Liver (tissue), 9 donors: ENCODE data around the gene ATP2B3. TPM values are rescaled to one million over a fixed set of nuclear protein-coding genes. Genes with fewer than 3 reads are reported as not detected.

ENCODE experiments used
- DNase-seq: peaks from one replicate; pipeline ENCODE4 v3.0.0-alpha.2; 2017; ENCODE audit warnings: low spot score
- H3K27ac ChIP-seq, 2 donors: one replicate each; pipeline ENCODE4 v1.7.0; 2013; ENCODE audit warnings: inconsistent platforms in 2 of 2, low read length in 2 of 2, control low read depth in 1 of 2, low read depth in 1 of 2, mild to moderate bottlenecking in 1 of 2
- H3K27me3 ChIP-seq, 4 donors: one replicate each; pipeline versions ENCODE4 v1.6.1 to v1.7.0; 2013; ENCODE audit warnings: low read length in 3 of 4, inconsistent platforms in 1 of 4, mild to moderate bottlenecking in 1 of 4, moderate library complexity in 1 of 4; ENCODE audit not compliant: control insufficient read depth in 4 of 4, insufficient read depth in 4 of 4
- H3K36me3 ChIP-seq, 4 donors: one replicate each; pipeline versions ENCODE4 v1.6.1 to v1.7.0; 2013; ENCODE audit warnings: low read length in 3 of 4, mild to moderate bottlenecking in 3 of 4, low read depth in 1 of 4, moderate library complexity in 1 of 4; ENCODE audit not compliant: control insufficient read depth in 4 of 4, insufficient read depth in 3 of 4
- H3K4me1 ChIP-seq, 4 donors: one replicate each; pipeline versions ENCODE4 v1.6.1 to v1.7.0; 2013; ENCODE audit warnings: low read length in 3 of 4, mild to moderate bottlenecking in 3 of 4, moderate library complexity in 1 of 4; ENCODE audit not compliant: control insufficient read depth in 4 of 4, insufficient read depth in 4 of 4
- H3K4me3 ChIP-seq, 3 donors: one replicate each; pipeline versions ENCODE4 v1.6.1 to v1.7.0; 2013; ENCODE audit warnings: low read length in 3 of 3, control low read depth in 1 of 3, low read depth in 1 of 3, mild to moderate bottlenecking in 1 of 3
- H3K9ac ChIP-seq, 2 donors: one replicate each; pipeline ENCODE4 v1.7.0; 2013; ENCODE audit warnings: low read length in 2 of 2, mild to moderate bottlenecking in 2 of 2, moderate library complexity in 2 of 2, control low read depth in 1 of 2, low read depth in 1 of 2
- H3K9me3 ChIP-seq, 4 donors: one replicate each; pipeline versions ENCODE4 v1.6.1 to v1.7.0; 2013; ENCODE audit warnings: low read length in 3 of 4; ENCODE audit not compliant: control insufficient read depth in 4 of 4
- EGR1 ChIP-seq, 2 donors: IDR thresholded peaks; 2 replicates each; pipeline ENCODE4 v1.6.1; 2016 to 2018; ENCODE audit warnings: antibody characterized with exemption in 2 of 2, low read depth in 2 of 2
- FOXA1 ChIP-seq: IDR thresholded peaks from 2 replicates; pipeline ENCODE4 v1.6.1; 2016; ENCODE audit warnings: antibody characterized with exemption
- FOXA2 ChIP-seq: IDR thresholded peaks from 2 replicates; pipeline ENCODE4 v1.6.1; 2016; ENCODE audit warnings: antibody characterized with exemption
- HNF4G ChIP-seq: IDR thresholded peaks from 2 replicates; pipeline ENCODE4 v1.6.1; 2016; ENCODE audit warnings: antibody characterized with exemption
- NR2F2 ChIP-seq: IDR thresholded peaks from 2 replicates; pipeline ENCODE4 v1.6.1; 2016; ENCODE audit warnings: antibody characterized with exemption
- RAD21 ChIP-seq, 2 donors: IDR thresholded peaks; 2 replicates each; pipeline ENCODE4 v1.6.1; 2016; ENCODE audit warnings: antibody characterized with exemption in 2 of 2, mild to moderate bottlenecking in 2 of 2
- RXRA ChIP-seq, 2 donors: IDR thresholded peaks; 2 replicates each; pipeline ENCODE4 v1.6.1; 2017 to 2018; ENCODE audit warnings: antibody characterized with exemption in 2 of 2, mild to moderate bottlenecking in 1 of 2
- SP1 ChIP-seq: IDR thresholded peaks from 2 replicates; pipeline ENCODE4 v1.6.1; 2018; ENCODE audit warnings: antibody characterized with exemption, mild to moderate bottlenecking
- TAF1 ChIP-seq: conservative IDR thresholded peaks from 2 replicates; pipeline ENCODE4 v1.6.1; 2016; ENCODE audit warnings: antibody characterized with exemption, mild to moderate bottlenecking
- YY1 ChIP-seq: IDR thresholded peaks from 2 replicates; pipeline ENCODE4 v1.6.1; 2016; ENCODE audit warnings: antibody characterized with exemption, mild to moderate bottlenecking
- WGBS: extraction: QIAGEN DNeasy Blood & Tissue Kit; methylation state at CpG from one replicate; pipeline ENCODE4 v1.1.7; 2013; 5-methylcytosine and 5-hydroxymethylcytosine counted together
- polyA plus RNA-seq, 2 donors: library from polyadenylated mRNA; stranded (reverse) in 1 of 2; unstranded in 1 of 2; fragments of 200-250 nt in 1 of 2; fragments of >200 nt in 1 of 2; fragmentation: Nextera tagmentation in 1 of 2; extraction: Ambion mirVana in 1 of 2; gene quantifications; one replicate each; pipeline versions ENCODE4 v1.2.1 to v1.2.3, GENCODE V29; 2013 to 2015
- total RNA-seq, 2 donors: library from RNA; depleted of rRNA; stranded (reverse); fragments of >200 nt; gene quantifications; one replicate each; pipeline ENCODE4 v1.2.3, GENCODE V29; 2014
- TF ChIP-seq, protein P1 (sequence below): fragments of 150-350 bp; IDR thresholded peaks from 2 replicates; pipeline ENCODE4 v1.5.1; 2017; ENCODE audit warnings: improper control_type of control experiment, low read depth, low read length; ENCODE audit not compliant: missing input control
- TF ChIP-seq, protein P2 (sequence below): IDR thresholded peaks from 2 replicates; pipeline ENCODE4 v1.6.1; 2016; ENCODE audit warnings: antibody characterized with exemption
- TF ChIP-seq, protein P3 (sequence below): IDR thresholded peaks from 2 replicates; pipeline ENCODE4 v1.6.1; 2016; ENCODE audit warnings: antibody characterized with exemption
- TF ChIP-seq, protein P4 (sequence below): IDR thresholded peaks from 2 replicates; pipeline ENCODE4 v1.6.1; 2016; ENCODE audit warnings: antibody characterized with exemption, mild to moderate bottlenecking
- donor health status: healthy.
- donor health status: healthy.
- donor health status: healthy.
- donor health status: healthy.
- donor health status: healthy.

Gene ATP2B3
- total and polyA plus RNA-seq, 4 donors, result not detected

DNA sequence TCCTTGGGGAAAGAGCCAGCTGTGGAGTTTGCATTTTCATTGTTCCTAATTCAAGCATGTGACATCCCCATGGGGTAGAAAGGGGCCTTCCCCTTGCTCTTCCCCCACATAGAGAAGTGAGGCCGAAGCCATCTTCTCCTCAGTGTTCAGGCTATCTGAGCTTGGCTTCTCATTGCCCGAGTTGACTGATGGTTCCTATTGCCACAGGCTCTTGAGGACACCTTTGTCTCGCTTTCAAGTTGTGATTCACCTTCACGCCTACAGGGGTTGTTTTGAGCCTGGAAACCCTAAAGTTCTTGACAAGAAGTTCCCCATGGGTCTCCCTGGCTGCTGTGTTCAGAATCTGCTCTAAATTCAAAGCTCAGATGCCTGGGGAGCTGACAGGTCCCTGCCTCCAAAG lies 56.5 kb downstream of the ATP2B3 start (continued):
- TF ChIP-seq, protein P1, sequence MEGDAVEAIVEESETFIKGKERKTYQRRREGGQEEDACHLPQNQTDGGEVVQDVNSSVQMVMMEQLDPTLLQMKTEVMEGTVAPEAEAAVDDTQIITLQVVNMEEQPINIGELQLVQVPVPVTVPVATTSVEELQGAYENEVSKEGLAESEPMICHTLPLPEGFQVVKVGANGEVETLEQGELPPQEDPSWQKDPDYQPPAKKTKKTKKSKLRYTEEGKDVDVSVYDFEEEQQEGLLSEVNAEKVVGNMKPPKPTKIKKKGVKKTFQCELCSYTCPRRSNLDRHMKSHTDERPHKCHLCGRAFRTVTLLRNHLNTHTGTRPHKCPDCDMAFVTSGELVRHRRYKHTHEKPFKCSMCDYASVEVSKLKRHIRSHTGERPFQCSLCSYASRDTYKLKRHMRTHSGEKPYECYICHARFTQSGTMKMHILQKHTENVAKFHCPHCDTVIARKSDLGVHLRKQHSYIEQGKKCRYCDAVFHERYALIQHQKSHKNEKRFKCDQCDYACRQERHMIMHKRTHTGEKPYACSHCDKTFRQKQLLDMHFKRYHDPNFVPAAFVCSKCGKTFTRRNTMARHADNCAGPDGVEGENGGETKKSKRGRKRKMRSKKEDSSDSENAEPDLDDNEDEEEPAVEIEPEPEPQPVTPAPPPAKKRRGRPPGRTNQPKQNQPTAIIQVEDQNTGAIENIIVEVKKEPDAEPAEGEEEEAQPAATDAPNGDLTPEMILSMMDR, result no peak
- TF ChIP-seq RXRA (IDR thresholded peaks at IDR 0.05) (no peak), YY1 (no peak), HNF4G (no peak)

DNA sequence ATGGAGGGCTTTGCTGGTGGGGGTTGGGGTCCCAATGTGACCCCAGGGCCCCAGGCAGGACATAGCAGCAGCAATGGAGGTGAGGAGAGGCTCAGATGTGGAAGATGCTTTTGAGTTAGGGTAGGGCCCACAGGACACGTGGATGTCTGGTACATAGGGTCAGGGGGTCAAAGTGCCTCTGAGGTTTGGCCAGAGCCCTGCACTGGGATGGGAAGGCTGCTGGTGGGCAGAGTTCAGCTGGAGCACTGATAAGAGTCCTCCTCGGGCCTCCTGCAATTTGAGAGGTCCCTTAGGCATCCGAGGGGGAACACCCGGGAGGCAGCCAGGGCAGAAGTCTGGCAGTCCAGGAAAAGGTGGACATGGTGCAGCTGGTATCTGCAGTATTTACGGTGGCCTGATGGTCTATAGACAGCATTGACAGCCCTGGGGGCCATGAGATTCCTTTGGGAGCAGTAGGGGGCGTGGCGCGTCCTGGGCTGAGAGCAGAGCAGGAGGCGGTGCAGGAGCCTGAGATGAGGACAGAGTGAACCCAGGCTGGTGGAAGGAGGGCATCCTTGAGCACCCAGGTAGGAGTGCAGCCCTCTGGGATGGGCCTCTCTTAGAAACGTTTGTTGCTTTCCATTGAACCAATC lies 58.9 kb downstream of the ATP2B3 start:
- H3K4me3 ChIP-seq, result no peak overlapping the region
- H3K36me3 ChIP-seq, result no peaks in the 10 kb centered on the region
- no peaks in the 10 kb centered on the region for H3K9me3 ChIP-seq
- peaks cover 0 to 2% (median 0%) of the 10 kb centered on the region in 4 donors for H3K27me3 ChIP-seq
- no peak overlapping the region for H3K27ac ChIP-seq
- peaks cover 0 to 1% (median 0%) of the 10 kb centered on the region in 4 donors for H3K4me1 ChIP-seq
- no peak overlapping the region for H3K9ac ChIP-seq
- WGBS, result 67% methylated on average over 10 of the region's 10 CpGs
- DNase-seq, result no peak
- TF ChIP-seq HNF4G (no peak), FOXA1 (no peak), RXRA (IDR thresholded peaks at IDR 0.05) (peak; percentile 3 to 20), NR2F2 (no peak), EGR1 (IDR thresholded peaks at IDR 0.05; ENCODE audit: low read depth in 2 of 2) (no peak), RAD21 (IDR thresholded peaks at IDR 0.05) (no peak), FOXA2 (no peak)
- TF ChIP-seq, protein P1, result no peak

DNA sequence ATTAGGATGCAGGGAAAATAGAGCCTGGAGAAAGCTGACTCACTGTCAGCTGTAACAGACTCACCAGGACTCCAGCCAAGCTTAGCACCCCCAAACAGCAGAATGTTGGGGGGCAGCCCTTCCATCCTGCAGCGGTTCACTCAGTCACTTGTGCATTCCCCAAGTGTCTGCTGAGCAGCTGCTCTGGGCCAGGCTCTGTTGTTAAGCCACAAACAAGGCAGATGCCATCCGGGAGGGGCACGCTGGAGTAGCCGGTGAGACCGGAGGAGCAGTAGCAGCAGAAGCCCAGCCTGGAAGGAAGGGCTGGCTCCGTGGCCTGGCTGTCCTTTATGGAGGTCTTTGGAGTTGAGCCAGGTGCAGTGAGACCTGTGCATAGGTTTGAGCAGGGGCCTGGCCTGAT lies 59.5 kb downstream of the ATP2B3 start:
- Histone ChIP-seq H3K27ac (no peak overlapping the region), H3K9ac (no peak overlapping the region), H3K4me3 (no peak overlapping the region), H3K27me3 (peaks cover 0 to 2% (median 0%) of the 10 kb centered on the region in 4 donors), H3K36me3 (no peaks in the 10 kb centered on the region), H3K9me3 (no peaks in the 10 kb centered on the region), H3K4me1 (peaks cover 0 to 1% (median 0%) of the 10 kb centered on the region in 4 donors)
- TF ChIP-seq RAD21 (IDR thresholded peaks at IDR 0.05) (no peak), SP1 (no peak)
- no peak for DNase-seq
- WGBS, result 94% methylated on average over 6 of the region's 6 CpGs

DNA sequence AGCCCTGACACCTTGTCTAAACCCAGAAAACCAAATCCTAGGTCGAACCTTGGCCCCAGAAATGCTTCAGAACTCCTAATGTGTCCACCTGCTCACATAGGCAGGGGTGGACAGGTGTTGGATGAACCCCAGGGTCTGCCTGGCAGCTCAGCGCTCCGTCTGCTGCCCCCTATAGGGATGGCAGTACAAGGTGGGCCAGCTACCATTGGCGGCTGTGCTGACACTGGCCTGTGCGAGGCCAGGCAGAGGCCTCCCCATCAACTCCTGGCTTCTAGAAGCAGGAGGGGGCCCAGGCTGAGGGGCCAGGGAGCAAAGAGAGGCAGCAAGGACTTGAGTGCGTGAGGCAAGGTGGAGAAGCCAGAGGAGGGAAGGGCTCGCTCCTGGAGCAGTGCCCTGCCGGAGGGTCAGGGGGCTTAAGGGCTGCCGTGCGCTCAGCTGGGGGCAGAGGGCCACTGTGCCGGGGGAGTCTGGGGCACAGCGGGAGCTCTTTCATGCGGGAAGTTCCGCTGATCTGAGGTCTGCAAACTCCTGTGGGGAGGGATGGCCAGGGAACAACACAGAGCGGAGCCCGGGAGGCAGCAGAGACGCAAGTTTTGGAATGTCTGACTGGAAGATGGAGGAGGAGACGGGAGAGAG lies 60.9 kb downstream of the ATP2B3 start:
- H3K27ac ChIP-seq, result no peak overlapping the region
- H3K9ac ChIP-seq, result no peak overlapping the region
- no peak for DNase-seq
- H3K4me1 ChIP-seq, result peaks cover 0 to 1% (median 0%) of the 10 kb centered on the region in 4 donors
- H3K9me3 ChIP-seq, result no peaks in the 10 kb centered on the region
- H3K36me3 ChIP-seq, result no peaks in the 10 kb centered on the region
- peaks cover 0 to 2% (median 0%) of the 10 kb centered on the region in 4 donors for H3K27me3 ChIP-seq
- WGBS, result 97% methylated on average over 18 of the region's 18 CpGs
- no peak overlapping the region for H3K4me3 ChIP-seq
- TF ChIP-seq, protein P2, sequence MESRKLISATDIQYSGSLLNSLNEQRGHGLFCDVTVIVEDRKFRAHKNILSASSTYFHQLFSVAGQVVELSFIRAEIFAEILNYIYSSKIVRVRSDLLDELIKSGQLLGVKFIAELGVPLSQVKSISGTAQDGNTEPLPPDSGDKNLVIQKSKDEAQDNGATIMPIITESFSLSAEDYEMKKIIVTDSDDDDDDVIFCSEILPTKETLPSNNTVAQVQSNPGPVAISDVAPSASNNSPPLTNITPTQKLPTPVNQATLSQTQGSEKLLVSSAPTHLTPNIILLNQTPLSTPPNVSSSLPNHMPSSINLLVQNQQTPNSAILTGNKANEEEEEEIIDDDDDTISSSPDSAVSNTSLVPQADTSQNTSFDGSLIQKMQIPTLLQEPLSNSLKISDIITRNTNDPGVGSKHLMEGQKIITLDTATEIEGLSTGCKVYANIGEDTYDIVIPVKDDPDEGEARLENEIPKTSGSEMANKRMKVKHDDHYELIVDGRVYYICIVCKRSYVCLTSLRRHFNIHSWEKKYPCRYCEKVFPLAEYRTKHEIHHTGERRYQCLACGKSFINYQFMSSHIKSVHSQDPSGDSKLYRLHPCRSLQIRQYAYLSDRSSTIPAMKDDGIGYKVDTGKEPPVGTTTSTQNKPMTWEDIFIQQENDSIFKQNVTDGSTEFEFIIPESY, result no peak
- no peak for TF ChIP-seq TAF1
- TF ChIP-seq, protein P3, sequence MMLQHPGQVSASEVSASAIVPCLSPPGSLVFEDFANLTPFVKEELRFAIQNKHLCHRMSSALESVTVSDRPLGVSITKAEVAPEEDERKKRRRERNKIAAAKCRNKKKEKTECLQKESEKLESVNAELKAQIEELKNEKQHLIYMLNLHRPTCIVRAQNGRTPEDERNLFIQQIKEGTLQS, result no peak
- TF ChIP-seq RXRA (IDR thresholded peaks at IDR 0.05), result no peak
- no peak for TF ChIP-seq YY1
- TF ChIP-seq, protein P4, sequence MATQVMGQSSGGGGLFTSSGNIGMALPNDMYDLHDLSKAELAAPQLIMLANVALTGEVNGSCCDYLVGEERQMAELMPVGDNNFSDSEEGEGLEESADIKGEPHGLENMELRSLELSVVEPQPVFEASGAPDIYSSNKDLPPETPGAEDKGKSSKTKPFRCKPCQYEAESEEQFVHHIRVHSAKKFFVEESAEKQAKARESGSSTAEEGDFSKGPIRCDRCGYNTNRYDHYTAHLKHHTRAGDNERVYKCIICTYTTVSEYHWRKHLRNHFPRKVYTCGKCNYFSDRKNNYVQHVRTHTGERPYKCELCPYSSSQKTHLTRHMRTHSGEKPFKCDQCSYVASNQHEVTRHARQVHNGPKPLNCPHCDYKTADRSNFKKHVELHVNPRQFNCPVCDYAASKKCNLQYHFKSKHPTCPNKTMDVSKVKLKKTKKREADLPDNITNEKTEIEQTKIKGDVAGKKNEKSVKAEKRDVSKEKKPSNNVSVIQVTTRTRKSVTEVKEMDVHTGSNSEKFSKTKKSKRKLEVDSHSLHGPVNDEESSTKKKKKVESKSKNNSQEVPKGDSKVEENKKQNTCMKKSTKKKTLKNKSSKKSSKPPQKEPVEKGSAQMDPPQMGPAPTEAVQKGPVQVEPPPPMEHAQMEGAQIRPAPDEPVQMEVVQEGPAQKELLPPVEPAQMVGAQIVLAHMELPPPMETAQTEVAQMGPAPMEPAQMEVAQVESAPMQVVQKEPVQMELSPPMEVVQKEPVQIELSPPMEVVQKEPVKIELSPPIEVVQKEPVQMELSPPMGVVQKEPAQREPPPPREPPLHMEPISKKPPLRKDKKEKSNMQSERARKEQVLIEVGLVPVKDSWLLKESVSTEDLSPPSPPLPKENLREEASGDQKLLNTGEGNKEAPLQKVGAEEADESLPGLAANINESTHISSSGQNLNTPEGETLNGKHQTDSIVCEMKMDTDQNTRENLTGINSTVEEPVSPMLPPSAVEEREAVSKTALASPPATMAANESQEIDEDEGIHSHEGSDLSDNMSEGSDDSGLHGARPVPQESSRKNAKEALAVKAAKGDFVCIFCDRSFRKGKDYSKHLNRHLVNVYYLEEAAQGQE, result no peak
- TF ChIP-seq FOXA2, result no peak
- TF ChIP-seq SP1, result no peak
- TF ChIP-seq RAD21 (IDR thresholded peaks at IDR 0.05), result no peak
- TF ChIP-seq EGR1 (IDR thresholded peaks at IDR 0.05; ENCODE audit: low read depth in 2 of 2), result no peak
